Adrenal gland (tissue), 12 donors: Measurements from ENCODE around the gene TNNT3. TPM values are rescaled to one million over a fixed set of nuclear protein-coding genes. Genes with fewer than 3 reads are reported as not detected.

Source experiments
- DNase-seq, 7 donors: peaks; one replicate each; pipeline ENCODE4 v3.0.0-alpha.2; 2019 to 2020
- H3K27ac ChIP-seq, 5 donors: fragments of 200-600 bp; sonication (generic) in 4 of 5; 1 replicate in 3 of 5; 2 replicates in 2 of 5; pipeline versions ENCODE4 v1.5.1 to v1.8.0; 2016 to 2020; ENCODE audit warnings: mild to moderate bottlenecking in 1 of 5
- H3K27me3 ChIP-seq: fragments of 200-600 bp; 2 replicates; pipeline ENCODE4 v1.8.0; 2021
- H3K36me3 ChIP-seq, 2 donors: fragments of 200-600 bp; replicated peaks in 1 of 2; 1 replicate in 1 of 2; 2 replicates in 1 of 2; pipeline versions ENCODE4 v1.5.1 to v1.8.0; 2018 to 2022
- H3K4me1 ChIP-seq, 2 donors: fragments of 200-600 bp; replicated peaks in 1 of 2; 1 replicate in 1 of 2; 2 replicates in 1 of 2; pipeline versions ENCODE4 v1.5.1 to v1.8.0; 2018 to 2021
- H3K4me3 ChIP-seq, 4 donors: fragments of 200-600 bp; sonication (generic) in 3 of 4; one replicate each; pipeline ENCODE4 v1.5.1; 2016 to 2018
- H3K9me3 ChIP-seq, 3 donors: fragments of 200-600 bp; sonication (generic) in 1 of 3; replicated peaks in 1 of 3; 1 replicate in 2 of 3; 2 replicates in 1 of 3; pipeline versions ENCODE4 v1.5.1 to v1.8.0; 2016 to 2021
- POLR2A ChIP-seq, 2 donors: fragments of 450-650 bp; IDR thresholded peaks; one replicate each; pipeline ENCODE4 v1.6.1; 2017; ENCODE audit warnings: antibody characterized with exemption in 2 of 2, mild to moderate bottlenecking in 2 of 2, moderate library complexity in 1 of 2
- WGBS, 4 donors: extraction: QIAGEN DNeasy Blood & Tissue Kit in 2 of 4; methylation state at CpG; one replicate each; pipeline versions ENCODE4 v1.1.5 to v1.1.7; 2013 to 2017; 5-methylcytosine and 5-hydroxymethylcytosine counted together
- intact Hi-C, 2 donors: fragments of 100-400 bp; cut with DNase I; formaldehyde crosslinking; loops; one replicate each; pipeline versions ENCODE4 v1.14.1 to v1.15.0; 2022 to 2023
- polyA plus RNA-seq, 3 donors: library from polyadenylated mRNA; stranded (reverse); fragments of 200-250 nt in 2 of 3; fragments of 350-450 nt in 1 of 3; fragmentation: Illumina TruSeq in 1 of 3; extraction: RNeasy Lipid Tissue Mini Kit (QIAGEN cat#74804) in 1 of 3; gene quantifications; one replicate each; pipeline ENCODE4 v1.2.3, GENCODE V29; 2013 to 2014
- total RNA-seq, 9 donors: library from RNA; depleted of rRNA in 4 of 9; stranded (reverse); fragments of >200 nt in 4 of 9; fragments of 120-200 nt in 1 of 9; fragmentation: NEBNext Ultra II Directional in 1 of 9; extraction: Animal tissue kit (Norgen Biotek cat#: 25700) in 1 of 9; gene quantifications; one replicate each; pipeline versions ENCODE4 v1.1.0 to v1.2.4, GENCODE V29; 2013 to 2023
- TF ChIP-seq, protein P1 (sequence below), 6 experiments: fragments of 450-650 bp in 4 of 6; fragments of 200-600 bp in 2 of 6; sonication (generic) in 1 of 6; IDR thresholded peaks; 1 replicate in 5 of 6; 2 replicates in 1 of 6; pipeline versions ENCODE4 v1.5.1 to v1.8.0; 2016 to 2021; ENCODE audit warnings: antibody characterized with exemption in 6 of 6, mild to moderate bottlenecking in 2 of 6, moderate library complexity in 1 of 6
- donor health status: healthy with polysubstance abuse.
- donor health status: Bipolar disorder and iron deficiency.
- donor health status: DM: yes; HTN: yes; CAD: no.
- donor health status: DM: no; HTN: no; CAD: no.
- donor health status: DM: no; HTN: no; CAD: no.
- donor health status: DM: yes; HTN: yes; CAD: no.

The TNNT3 gene
- total and polyA plus RNA-seq, 12 donors: 0.81 to 12.2 (median 5.4) TPM; not detected in 1

DNA sequence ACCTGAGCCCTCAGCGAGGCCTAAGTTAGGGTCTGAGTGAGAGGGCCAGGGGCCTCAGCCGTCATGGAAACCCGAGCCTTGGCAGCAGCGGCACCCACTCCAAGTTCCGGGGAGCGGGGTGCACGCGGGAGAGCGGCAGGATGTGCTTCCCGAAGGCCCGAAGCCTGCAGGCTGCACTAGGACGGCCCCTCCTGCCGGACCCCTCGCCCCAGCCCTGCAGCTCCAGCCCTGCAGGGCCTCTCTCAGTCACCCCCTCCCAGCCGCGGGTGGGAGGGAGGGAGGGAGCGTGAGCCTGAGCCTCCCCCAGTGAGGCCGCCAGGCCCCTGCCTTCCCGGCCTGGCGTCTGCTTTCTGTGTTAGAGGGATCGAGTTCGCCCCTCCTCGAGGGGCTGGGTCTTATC is 50.3 kb downstream of the TNNT3 start:
- Histone ChIP-seq H3K4me1 (no peaks in the 10 kb centered on the region), H3K36me3 (no peaks in the 10 kb centered on the region), H3K27me3 (no peaks in the 10 kb centered on the region), H3K9me3 (no peaks in the 10 kb centered on the region), H3K4me3 (no peak overlapping the region), H3K27ac (no peak overlapping the region)
- WGBS, 4 donors: no CpG with 5 or more reads among the region's 23 CpGs
- intact Hi-C loops: no loop called here
- DNase-seq: no peak
- TF ChIP-seq, protein P1, sequence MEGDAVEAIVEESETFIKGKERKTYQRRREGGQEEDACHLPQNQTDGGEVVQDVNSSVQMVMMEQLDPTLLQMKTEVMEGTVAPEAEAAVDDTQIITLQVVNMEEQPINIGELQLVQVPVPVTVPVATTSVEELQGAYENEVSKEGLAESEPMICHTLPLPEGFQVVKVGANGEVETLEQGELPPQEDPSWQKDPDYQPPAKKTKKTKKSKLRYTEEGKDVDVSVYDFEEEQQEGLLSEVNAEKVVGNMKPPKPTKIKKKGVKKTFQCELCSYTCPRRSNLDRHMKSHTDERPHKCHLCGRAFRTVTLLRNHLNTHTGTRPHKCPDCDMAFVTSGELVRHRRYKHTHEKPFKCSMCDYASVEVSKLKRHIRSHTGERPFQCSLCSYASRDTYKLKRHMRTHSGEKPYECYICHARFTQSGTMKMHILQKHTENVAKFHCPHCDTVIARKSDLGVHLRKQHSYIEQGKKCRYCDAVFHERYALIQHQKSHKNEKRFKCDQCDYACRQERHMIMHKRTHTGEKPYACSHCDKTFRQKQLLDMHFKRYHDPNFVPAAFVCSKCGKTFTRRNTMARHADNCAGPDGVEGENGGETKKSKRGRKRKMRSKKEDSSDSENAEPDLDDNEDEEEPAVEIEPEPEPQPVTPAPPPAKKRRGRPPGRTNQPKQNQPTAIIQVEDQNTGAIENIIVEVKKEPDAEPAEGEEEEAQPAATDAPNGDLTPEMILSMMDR (IDR thresholded peaks at IDR 0.05): no peak
- TF ChIP-seq POLR2A (IDR thresholded peaks at IDR 0.05): no peak

DNA sequence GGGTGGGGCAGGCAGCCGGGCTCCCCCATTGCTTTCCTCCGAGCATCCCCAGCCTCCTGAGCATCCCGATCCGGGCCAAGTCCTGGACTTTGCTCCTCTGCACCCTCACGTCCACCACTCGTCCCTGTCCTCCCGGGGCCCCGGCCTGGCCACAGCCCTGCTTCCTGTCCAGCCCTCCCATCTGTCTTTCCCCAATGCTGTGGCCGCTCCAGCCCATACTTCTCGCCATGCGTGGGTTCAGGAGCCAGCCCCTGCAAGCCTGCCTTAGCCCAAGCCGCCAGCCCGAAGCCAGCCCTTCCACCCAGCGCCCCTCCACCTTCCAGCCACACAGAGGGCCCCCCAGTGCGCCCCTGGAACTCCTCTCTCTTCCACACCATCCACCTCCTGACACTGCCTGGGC is 51.5 kb downstream of the TNNT3 start:
- Histone ChIP-seq H3K9me3 (no peaks in the 10 kb centered on the region), H3K27me3 (no peaks in the 10 kb centered on the region), H3K4me1 (no peaks in the 10 kb centered on the region), H3K36me3 (no peaks in the 10 kb centered on the region), H3K4me3 (no peak overlapping the region), H3K27ac (no peak overlapping the region)
- DNase-seq: peak in 2 of 7 donors; percentile 7 to 10
- TF ChIP-seq, protein P1 (IDR thresholded peaks at IDR 0.05): no peak
- TF ChIP-seq POLR2A (IDR thresholded peaks at IDR 0.05): no peak
- intact Hi-C loops: no loop called here
- 74 to 92% (median 83%) methylated on average over 4 to 12 of the region's 15 CpGs for WGBS, 4 donors

DNA sequence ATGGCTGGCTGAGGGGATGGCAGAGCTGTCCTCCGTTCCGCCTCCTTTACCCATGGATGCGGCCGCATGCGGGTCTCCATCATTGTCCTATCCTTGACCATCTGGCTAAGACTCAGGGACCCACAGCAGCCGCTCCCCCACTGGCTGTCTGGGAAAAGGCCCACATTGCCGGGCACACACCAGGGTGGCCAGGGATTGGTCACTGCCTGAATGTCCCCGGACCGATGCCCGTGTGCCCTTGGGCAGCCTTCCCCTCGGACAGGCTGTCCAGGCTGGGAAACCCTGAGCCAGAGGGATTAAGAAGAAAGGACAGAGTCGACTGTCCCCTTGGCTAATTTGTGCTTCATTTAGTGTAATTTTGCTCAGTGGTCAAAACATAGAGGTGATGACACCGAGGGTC is 55.7 kb downstream of the TNNT3 start:
- TF ChIP-seq, protein P1 (IDR thresholded peaks at IDR 0.05): no peak
- TF ChIP-seq POLR2A (IDR thresholded peaks at IDR 0.05): no peak
- no peaks in the 10 kb centered on the region for H3K36me3 ChIP-seq
- no CpG with 5 or more reads among the region's 13 CpGs for WGBS, 4 donors

DNA sequence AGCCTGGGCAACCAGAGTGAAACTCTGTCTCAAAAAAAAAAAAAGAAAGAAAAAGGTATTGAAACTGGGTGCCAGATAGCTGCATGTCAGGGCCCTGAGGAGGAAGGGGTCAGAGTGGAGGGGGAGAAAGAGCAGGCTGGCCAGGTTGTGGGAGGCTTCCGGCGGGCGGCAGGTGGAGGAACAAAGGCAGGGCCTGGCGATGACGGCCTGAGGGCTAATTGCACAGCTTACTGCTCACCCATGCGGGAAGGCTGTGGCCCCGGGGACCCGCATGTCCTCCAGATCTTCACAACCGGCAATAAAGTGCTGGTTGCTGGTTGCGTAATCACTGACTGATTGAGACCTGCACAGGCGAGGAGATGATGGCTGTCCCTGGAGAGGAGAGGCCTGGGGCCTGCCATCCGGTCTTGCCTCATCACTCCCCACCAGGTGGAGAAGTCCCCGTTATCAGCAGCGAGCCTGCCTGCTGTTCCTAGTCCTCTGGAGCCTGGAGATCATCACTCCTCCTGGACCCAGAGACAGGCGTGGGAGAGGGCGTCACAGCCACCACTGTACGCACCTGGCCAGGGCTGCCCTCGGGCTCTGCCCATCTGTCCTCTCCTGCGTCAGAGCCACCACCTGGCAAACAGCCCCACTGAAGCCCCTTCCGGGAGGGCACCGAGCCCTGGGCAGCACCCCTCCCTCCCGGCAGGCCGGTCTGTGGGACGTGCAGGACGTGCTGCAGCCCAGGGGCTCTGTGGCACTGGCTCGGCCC is 59.4 kb downstream of the TNNT3 start:
- no peaks in the 10 kb centered on the region for H3K27me3 ChIP-seq
- H3K4me1 ChIP-seq: no peaks in the 10 kb centered on the region
- WGBS, 4 donors: 68 to 100% methylated on average over 1 to 8 of the region's 26 CpGs; no CpG with 5 or more reads in 2 of the 4 donors
- TF ChIP-seq, protein P1 (IDR thresholded peaks at IDR 0.05): no peak
- no peak for TF ChIP-seq POLR2A (IDR thresholded peaks at IDR 0.05)
- no peaks in the 10 kb centered on the region for H3K9me3 ChIP-seq
- no peak overlapping the region for H3K27ac ChIP-seq
- H3K36me3 ChIP-seq: no peaks in the 10 kb centered on the region
- intact Hi-C loops: no loop called here
- DNase-seq: peak in 3 of 7 donors; percentile 24 to 86 (median 27)
- no peak overlapping the region for H3K4me3 ChIP-seq

More for the DNA sequence above, 55.7 kb downstream of the TNNT3 start:
- intact Hi-C loops: no loop called here
- no peak overlapping the region for H3K27ac ChIP-seq
- H3K9me3 ChIP-seq: no peaks in the 10 kb centered on the region
- no peak for DNase-seq
- H3K4me3 ChIP-seq: no peak overlapping the region
- no peaks in the 10 kb centered on the region for H3K27me3 ChIP-seq
- no peaks in the 10 kb centered on the region for H3K4me1 ChIP-seq
